ENCODE measurements around the gene C3orf80. TPM values are rescaled to one million over a fixed set of nuclear protein-coding genes. Genes with fewer than 3 reads are reported as not detected.

C3orf80 gene
- total RNA-seq, 1 experiment from 2014 or later, result 0.13 TPM

DNA sequence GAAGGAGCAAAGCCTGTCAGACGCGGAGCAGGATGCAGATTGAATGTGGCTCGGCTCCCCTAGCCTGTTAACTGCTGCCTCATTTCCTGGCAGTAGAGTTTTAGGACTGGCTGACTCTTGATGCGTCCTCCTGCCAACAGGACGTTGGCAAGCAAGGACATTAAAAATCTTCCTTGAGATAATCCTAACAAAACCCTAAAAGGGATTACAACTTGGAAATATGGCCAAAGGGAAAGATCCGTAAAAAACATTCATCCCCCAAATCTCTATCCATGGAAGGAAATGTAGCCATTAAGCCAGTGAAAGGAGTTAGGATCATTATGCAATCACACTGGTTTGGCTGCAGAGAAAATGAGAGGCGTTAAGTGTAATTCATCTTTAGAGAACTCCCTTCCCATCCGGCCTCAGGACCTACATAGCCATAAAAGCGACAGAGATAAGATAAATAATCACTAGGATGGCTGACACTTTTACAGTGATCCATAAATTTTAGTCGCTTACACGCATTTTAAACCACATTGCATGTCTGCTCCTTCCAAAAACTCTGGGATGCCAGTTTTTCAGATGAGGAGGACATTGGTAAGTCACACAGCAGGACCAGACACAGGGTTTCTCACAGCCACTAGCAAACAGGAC is 44.5 kb upstream of the C3orf80 start:
- no peak overlapping the region for H3K9ac ChIP-seq (ENCODE audit: extremely low read depth, insufficient read length, low read length)
- no peaks in the 10 kb centered on the region for H3K9me3 ChIP-seq (ENCODE audit: control insufficient read depth, low read depth, low read length)
- H2BK20ac ChIP-seq (ENCODE audit: low read depth, low read length, poor library complexity, severe bottlenecking), result no peak overlapping the region
- H3K9me3 Mint-ChIP-seq, result peaks cover 13 to 14% of the 10 kb centered on the region in 2 experiments
- no peak overlapping the region for H2BK12ac ChIP-seq (ENCODE audit: insufficient read length, low read depth, low read length)
- DNase-seq, result no peak
- no peak overlapping the region for H4K91ac ChIP-seq (ENCODE audit: insufficient read length, low read depth, low read length)
- no peak overlapping the region for H3K4me2 ChIP-seq (ENCODE audit: insufficient read depth, insufficient read length, low read length)
- no peak overlapping the region for H2BK120ac ChIP-seq (ENCODE audit: low read depth, low read length, poor library complexity, severe bottlenecking)
- H3K18ac ChIP-seq (ENCODE audit: insufficient read length, low read depth, low read length), result no peak overlapping the region
- no peak overlapping the region for H3K4ac ChIP-seq (ENCODE audit: low read depth, low read length)
- no peaks in the 10 kb centered on the region for H4K20me1 ChIP-seq (ENCODE audit: control insufficient read depth, insufficient read depth, insufficient read length)
- WGBS (ENCODE audit: extremely low coverage, insufficient read length, low lambda C conversion rate), result no CpG with 5 or more reads among the region's 11 CpGs
- no peak overlapping the region for H3K56ac ChIP-seq (ENCODE audit: insufficient read length, low read depth, low read length)
- peaks cover 2 to 12% (median 11%) of the 10 kb centered on the region in 3 experiments; a peak in 5 of 7 replicates for H3K36me3 Mint-ChIP-seq (ENCODE audit: insufficient read depth in 1 of 3, low read depth in 3 of 3)
- no peak overlapping the region for H3K27ac ChIP-seq (ENCODE audit: insufficient read length, low read depth, low read length)
- H2AK5ac ChIP-seq (ENCODE audit: insufficient read length, low read length), result no peak overlapping the region
- H3K4me1 ChIP-seq (ENCODE audit: insufficient read depth, low read length), result no peaks in the 10 kb centered on the region
- H3K4me3 Mint-ChIP-seq, result no peak overlapping the region
- no peak overlapping the region for H3K14ac ChIP-seq (ENCODE audit: insufficient read depth, low read length)
- H4K5ac ChIP-seq (ENCODE audit: insufficient read length, low read depth, low read length), result no peak overlapping the region
- peaks cover 4 to 8% of the 10 kb centered on the region in 2 experiments; a peak in 3 of 4 replicates for H3K4me1 Mint-ChIP-seq
- TF ChIP-seq, protein P1, sequence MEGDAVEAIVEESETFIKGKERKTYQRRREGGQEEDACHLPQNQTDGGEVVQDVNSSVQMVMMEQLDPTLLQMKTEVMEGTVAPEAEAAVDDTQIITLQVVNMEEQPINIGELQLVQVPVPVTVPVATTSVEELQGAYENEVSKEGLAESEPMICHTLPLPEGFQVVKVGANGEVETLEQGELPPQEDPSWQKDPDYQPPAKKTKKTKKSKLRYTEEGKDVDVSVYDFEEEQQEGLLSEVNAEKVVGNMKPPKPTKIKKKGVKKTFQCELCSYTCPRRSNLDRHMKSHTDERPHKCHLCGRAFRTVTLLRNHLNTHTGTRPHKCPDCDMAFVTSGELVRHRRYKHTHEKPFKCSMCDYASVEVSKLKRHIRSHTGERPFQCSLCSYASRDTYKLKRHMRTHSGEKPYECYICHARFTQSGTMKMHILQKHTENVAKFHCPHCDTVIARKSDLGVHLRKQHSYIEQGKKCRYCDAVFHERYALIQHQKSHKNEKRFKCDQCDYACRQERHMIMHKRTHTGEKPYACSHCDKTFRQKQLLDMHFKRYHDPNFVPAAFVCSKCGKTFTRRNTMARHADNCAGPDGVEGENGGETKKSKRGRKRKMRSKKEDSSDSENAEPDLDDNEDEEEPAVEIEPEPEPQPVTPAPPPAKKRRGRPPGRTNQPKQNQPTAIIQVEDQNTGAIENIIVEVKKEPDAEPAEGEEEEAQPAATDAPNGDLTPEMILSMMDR (conservative IDR thresholded peaks at IDR 0.05), result no peak
- H3K27ac Mint-ChIP-seq, result peak overlapping the region in 1 of 3 experiments; percentile 78; a peak in 1 of 7 replicates
- no peaks in the 10 kb centered on the region for H3K27me3 ChIP-seq (ENCODE audit: insufficient read depth, low read length)
- no peak overlapping the region for H2BK5ac ChIP-seq (ENCODE audit: insufficient read length, low read length)
- H3T11ph ChIP-seq (ENCODE audit: low read length), result no peak overlapping the region
- no peak overlapping the region for H4K8ac ChIP-seq (replicated peaks; ENCODE audit: insufficient read length, low read depth, low read length)
- H3K23ac ChIP-seq (ENCODE audit: insufficient read length, low read depth, low read length), result no peak overlapping the region
- H3K23me2 ChIP-seq (ENCODE audit: insufficient read length, low read depth, low read length, poor library complexity, severe bottlenecking), result no peaks in the 10 kb centered on the region
- H2BK15ac ChIP-seq (ENCODE audit: low read depth, low read length), result no peak overlapping the region
- H3K27me3 Mint-ChIP-seq (ENCODE audit: low read depth), result no peaks in the 10 kb centered on the region
- H3K79me2 ChIP-seq (ENCODE audit: insufficient read depth, low read length), result no peaks in the 10 kb centered on the region
- H3K79me1 ChIP-seq (ENCODE audit: insufficient read depth, low read depth, low read length, poor library complexity, severe bottlenecking), result no peaks in the 10 kb centered on the region
- no peak overlapping the region for H2AFZ ChIP-seq (ENCODE audit: low read length)
